Measurements from ENCODE around the gene ALDH4A1. TPM values are rescaled to one million over a fixed set of nuclear protein-coding genes. Genes with fewer than 3 reads are reported as not detected.
A peak's percentile ranks its signal among the peaks of the same experiment; 100 is the strongest.

Gene ALDH4A1
- total and polyA plus RNA-seq, 9 of the 15 experiments (the other 6 are each of a cell fraction or from before 2014, with no cell fraction given) = 0.27 to 31.4 (median 16.6) TPM

DNA sequence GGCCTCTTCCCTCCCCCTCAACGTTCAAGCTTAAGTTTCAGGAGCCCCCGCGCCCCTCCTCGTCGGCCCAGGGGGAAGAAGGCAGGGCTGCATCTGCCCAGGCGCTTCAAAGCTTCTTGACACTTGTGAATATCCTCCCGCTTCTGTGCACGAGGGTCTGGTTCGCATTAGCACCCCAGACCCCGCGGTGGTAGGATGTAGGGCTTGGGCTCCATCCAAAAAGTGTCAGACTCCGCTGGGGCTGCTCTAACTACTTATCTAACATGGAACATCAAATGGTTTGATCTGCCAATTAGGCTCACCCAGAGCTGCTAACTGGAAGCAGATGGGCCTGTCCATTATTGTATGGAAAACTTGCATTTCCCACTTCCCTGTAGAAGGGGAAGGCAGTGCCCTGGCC lies 71.8 kb downstream of the ALDH4A1 start (continued):
- no peak for TF ChIP-seq HDAC1 (IDR thresholded peaks at IDR 0.05)

DNA sequence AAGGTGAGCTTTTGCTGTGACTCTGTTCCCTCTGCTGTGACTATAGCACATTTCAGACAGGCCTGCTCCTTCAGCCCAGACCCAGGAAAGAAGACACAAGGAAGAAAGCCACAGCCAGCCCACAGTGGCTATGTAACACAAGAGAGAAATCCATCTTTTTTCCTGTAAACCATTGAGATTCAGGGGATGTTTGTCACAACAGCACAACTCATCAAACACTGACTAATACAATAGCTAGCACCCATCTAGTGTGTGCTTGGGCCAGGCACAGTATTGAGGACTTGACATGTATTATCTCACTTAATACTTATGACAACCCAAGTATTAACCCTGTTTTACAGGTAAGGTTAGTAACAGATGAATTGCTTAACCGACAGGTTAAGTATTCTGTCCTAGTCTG lies 72.7 kb downstream of the ALDH4A1 start:
- H3K36me3 ChIP-seq (ENCODE audit: control insufficient read depth, insufficient read depth, low read length) = no peaks in the 10 kb centered on the region
- 0% methylated on average over 1 of the region's 1 CpG for WGBS (ENCODE audit: insufficient coverage, low coverage, missing lambda C conversion rate)
- H3K4me2 ChIP-seq (ENCODE audit: insufficient read depth, low read length) = no peak overlapping the region
- BruUV-seq (replicated peaks) = no TSS peak
- no peak overlapping the region for H3K27ac ChIP-seq (ENCODE audit: extremely low read depth, low read depth, low read length)
- H3K9me3 ChIP-seq (replicated peaks; ENCODE audit: control insufficient read depth, insufficient read depth, low read depth, low read length) = no peaks in the 10 kb centered on the region
- POLR2A ChIA-PET = interaction anchor here (0.7 kb wide), 1 partner anchor 583 kb away, joined by 4 read pairs; no protein-coding TSS in a partner anchor
- H3K79me2 ChIP-seq (ENCODE audit: control insufficient read depth, insufficient read depth, low read length) = no peaks in the 10 kb centered on the region
- intact Hi-C loops (cut with micrococcal nuclease) = no loop called here
- CTCF ChIA-PET (ENCODE audit: low intra/inter-chr PET ratio) = no interaction called here
- ATAC-seq (no peak), DNase-seq (ENCODE audit: extremely low read depth in 1 of 4, low spot score in 3 of 4) (no peak), FAIRE-seq (peak; percentile 40)
- H4K20me1 ChIP-seq (replicated peaks; ENCODE audit: control insufficient read depth, insufficient read depth, low read length) = no peaks in the 10 kb centered on the region
- no peaks in the 10 kb centered on the region for H3K9me1 ChIP-seq (ENCODE audit: control insufficient read depth, insufficient read depth, low read length)
- H3K9ac ChIP-seq (ENCODE audit: insufficient read depth in 1 of 2, low read depth in 2 of 2, low read length in 2 of 2) = no peak overlapping the region
- no peak overlapping the region for H3K4me3 ChIP-seq
- no peaks in the 10 kb centered on the region for H3K4me1 ChIP-seq (replicated peaks in 1 of 2; ENCODE audit: control insufficient read depth in 2 of 2, insufficient read depth in 2 of 2, low read length in 2 of 2)
- TF ChIP-seq ZNF12 (CRISPR knock-in tag; IDR thresholded peaks at IDR 0.05) = peak; percentile 58; the same call in 1 of the 2 replicates
- TF ChIP-seq SMAD3 (CRISPR knock-in tag; conservative IDR thresholded peaks at IDR 0.05) = no peak
- H2AFZ ChIP-seq (ENCODE audit: low read depth, low read length) = no peak overlapping the region
- peaks cover 0 to 15% of the 10 kb centered on the region in 2 experiments; a peak in 3 of 5 replicates for H3K27me3 ChIP-seq (ENCODE audit: control insufficient read depth in 2 of 2, insufficient read depth in 2 of 2, low read length in 2 of 2)
- in situ Hi-C loops (cut with MboI) = no loop called here

DNA sequence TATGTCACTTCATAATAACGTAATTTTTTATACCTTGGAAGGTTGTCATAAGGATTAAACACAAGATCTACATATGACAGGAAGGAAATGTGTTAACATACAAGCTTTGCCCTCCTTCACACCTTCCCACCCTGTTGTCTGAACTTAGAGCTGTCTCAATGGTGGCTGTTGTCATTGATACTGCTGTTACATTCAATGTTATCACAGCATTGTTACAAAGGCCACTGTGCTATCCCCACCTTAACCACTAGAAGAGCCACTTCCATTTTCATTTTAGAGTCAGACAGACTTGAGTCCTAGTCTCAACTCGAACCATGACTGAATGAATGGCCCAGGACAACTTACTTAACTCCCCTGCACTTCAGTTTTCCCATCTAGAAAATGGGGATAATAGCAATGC lies 74.1 kb downstream of the ALDH4A1 start:
- Histone ChIP-seq H3K27me3 (ENCODE audit: control insufficient read depth in 2 of 2, insufficient read depth in 2 of 2, low read length in 2 of 2) (peaks cover 0 to 11% of the 10 kb centered on the region in 2 experiments; a peak in 3 of 5 replicates), H3K9me3 (replicated peaks; ENCODE audit: control insufficient read depth, insufficient read depth, low read depth, low read length) (no peaks in the 10 kb centered on the region), H3K9ac (ENCODE audit: insufficient read depth in 1 of 2, low read depth in 2 of 2, low read length in 2 of 2) (no peak overlapping the region), H3K9me1 (ENCODE audit: control insufficient read depth, insufficient read depth, low read length) (no peaks in the 10 kb centered on the region), H3K4me3 (no peak overlapping the region), H3K27ac (ENCODE audit: extremely low read depth, low read depth, low read length) (no peak overlapping the region), H3K4me2 (ENCODE audit: insufficient read depth, low read length) (no peak overlapping the region), H4K20me1 (replicated peaks; ENCODE audit: control insufficient read depth, insufficient read depth, low read length) (no peaks in the 10 kb centered on the region), H3K36me3 (ENCODE audit: control insufficient read depth, insufficient read depth, low read length) (no peaks in the 10 kb centered on the region), H3K4me1 (replicated peaks in 1 of 2; ENCODE audit: control insufficient read depth in 2 of 2, insufficient read depth in 2 of 2, low read length in 2 of 2) (no peaks in the 10 kb centered on the region), H2AFZ (ENCODE audit: low read depth, low read length) (no peak overlapping the region), H3K79me2 (ENCODE audit: control insufficient read depth, insufficient read depth, low read length) (no peaks in the 10 kb centered on the region)
- CTCF ChIA-PET (ENCODE audit: low intra/inter-chr PET ratio) = no interaction called here
- FAIRE-seq = no peak
- POLR2A ChIA-PET = no interaction called here
- no peak for ATAC-seq
- intact Hi-C loops (cut with micrococcal nuclease) (no loop called here), in situ Hi-C loops (cut with MboI) (no loop called here)
- BruUV-seq (replicated peaks) = no TSS peak
- 2% methylated on average over 2 of the region's 2 CpGs for WGBS (ENCODE audit: insufficient coverage, low coverage, missing lambda C conversion rate)
- DNase-seq (ENCODE audit: extremely low read depth in 1 of 4, low spot score in 3 of 4) = no peak
- TF ChIP-seq ZNF165 (CRISPR knock-in tag; IDR thresholded peaks at IDR 0.05; ENCODE audit: borderline replicate concordance) (no peak), CBX5 (IDR thresholded peaks at IDR 0.05; ENCODE audit: borderline replicate concordance, low read depth) (no peak)
- TF ChIP-seq, protein P1, sequence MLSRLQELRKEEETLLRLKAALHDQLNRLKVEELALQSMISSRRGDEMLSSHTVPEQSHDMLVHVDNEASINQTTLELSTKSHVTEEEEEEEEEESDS (CRISPR knock-in tag; IDR thresholded peaks at IDR 0.05) = no peak
- TF ChIP-seq, protein P2, sequence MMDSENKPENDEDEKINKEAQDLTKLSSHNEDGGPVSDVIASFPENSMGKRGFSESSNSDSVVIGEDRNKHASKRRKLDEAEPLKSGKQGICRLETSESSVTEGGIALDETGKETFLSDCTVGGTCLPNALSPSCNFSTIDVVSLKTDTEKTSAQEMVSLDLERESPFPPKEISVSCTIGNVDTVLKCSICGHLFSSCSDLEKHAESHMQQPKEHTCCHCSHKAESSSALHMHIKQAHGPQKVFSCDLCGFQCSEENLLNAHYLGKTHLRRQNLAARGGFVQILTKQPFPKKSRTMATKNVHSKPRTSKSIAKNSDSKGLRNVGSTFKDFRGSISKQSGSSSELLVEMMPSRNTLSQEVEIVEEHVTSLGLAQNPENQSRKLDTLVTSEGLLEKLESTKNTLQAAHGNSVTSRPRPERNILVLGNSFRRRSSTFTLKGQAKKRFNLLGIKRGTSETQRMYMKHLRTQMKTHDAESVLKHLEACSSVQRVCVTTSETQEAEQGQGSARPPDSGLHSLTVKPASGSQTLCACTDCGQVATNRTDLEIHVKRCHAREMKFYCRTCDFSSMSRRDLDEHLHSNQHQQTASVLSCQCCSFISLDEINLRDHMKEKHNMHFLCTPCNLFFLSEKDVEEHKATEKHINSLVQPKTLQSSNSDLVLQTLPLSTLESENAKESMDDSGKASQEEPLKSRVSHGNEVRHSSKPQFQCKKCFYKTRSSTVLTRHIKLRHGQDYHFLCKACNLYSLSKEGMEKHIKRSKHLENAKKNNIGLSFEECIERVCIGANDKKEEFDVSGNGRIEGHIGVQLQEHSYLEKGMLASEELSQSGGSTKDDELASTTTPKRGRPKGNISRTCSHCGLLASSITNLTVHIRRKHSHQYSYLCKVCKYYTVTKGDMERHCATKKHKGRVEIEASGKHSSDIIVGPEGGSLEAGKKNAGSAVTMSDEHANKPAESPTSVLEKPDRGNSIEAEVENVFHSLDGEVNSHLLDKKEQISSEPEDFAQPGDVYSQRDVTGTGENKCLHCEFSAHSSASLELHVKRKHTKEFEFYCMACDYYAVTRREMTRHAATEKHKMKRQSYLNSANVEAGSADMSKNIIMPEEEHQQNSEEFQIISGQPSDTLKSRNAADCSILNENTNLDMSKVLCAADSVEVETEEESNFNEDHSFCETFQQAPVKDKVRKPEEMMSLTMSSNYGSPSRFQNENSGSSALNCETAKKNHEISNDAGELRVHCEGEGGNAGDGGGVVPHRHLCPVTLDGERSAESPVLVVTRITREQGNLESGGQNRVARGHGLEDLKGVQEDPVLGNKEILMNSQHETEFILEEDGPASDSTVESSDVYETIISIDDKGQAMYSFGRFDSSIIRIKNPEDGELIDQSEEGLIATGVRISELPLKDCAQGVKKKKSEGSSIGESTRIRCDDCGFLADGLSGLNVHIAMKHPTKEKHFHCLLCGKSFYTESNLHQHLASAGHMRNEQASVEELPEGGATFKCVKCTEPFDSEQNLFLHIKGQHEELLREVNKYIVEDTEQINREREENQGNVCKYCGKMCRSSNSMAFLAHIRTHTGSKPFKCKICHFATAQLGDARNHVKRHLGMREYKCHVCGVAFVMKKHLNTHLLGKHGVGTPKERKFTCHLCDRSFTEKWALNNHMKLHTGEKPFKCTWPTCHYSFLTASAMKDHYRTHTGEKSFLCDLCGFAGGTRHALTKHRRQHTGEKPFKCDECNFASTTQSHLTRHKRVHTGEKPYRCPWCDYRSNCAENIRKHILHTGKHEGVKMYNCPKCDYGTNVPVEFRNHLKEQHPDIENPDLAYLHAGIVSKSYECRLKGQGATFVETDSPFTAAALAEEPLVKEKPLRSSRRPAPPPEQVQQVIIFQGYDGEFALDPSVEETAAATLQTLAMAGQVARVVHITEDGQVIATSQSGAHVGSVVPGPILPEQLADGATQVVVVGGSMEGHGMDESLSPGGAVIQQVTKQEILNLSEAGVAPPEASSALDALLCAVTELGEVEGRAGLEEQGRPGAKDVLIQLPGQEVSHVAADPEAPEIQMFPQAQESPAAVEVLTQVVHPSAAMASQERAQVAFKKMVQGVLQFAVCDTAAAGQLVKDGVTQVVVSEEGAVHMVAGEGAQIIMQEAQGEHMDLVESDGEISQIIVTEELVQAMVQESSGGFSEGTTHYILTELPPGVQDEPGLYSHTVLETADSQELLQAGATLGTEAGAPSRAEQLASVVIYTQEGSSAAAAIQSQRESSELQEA (IDR thresholded peaks at IDR 0.05; ENCODE audit: low read depth) = no peak
